ENCODE results near the gene ZSWIM4. TPM values are rescaled to one million over a fixed set of nuclear protein-coding genes. Genes with fewer than 3 reads are reported as not detected.
A peak's percentile ranks its signal among the peaks of the same experiment; 100 is the strongest.
"Not testable (repeated sequence)": the region's sequence is repeated elsewhere in the genome, so short reads cannot be mapped to it uniquely, and the experiment has no call there.

Gene ZSWIM4
- polyA plus RNA-seq, 1 donor (not counting 4 experiments of a cell fraction or from before 2014, with no cell fraction given), result 0.71 TPM

GRCh38 chr19:13852171-13852707, 57.0 kb downstream of the ZSWIM4 start:
- dilution Hi-C loops (cut with MboI; ENCODE audit: extremely low pct_ligation_motif_present, low sequenced_read_pairs); H3K27me3 ChIP-seq (ENCODE audit: control insufficient read depth, extremely low read depth, insufficient read depth, low read length); H4K20me1 ChIP-seq (ENCODE audit: control insufficient read depth, extremely low read depth, insufficient read depth, low read length); H3K36me3 ChIP-seq (ENCODE audit: control insufficient read depth in 2 of 2, extremely low read depth in 1 of 2, insufficient read depth in 2 of 2, low read length in 2 of 2); H2AFZ ChIP-seq (ENCODE audit: control insufficient read depth, low read length); FAIRE-seq; H3K9me3 ChIP-seq (ENCODE audit: control insufficient read depth, low read depth, low read length); H3K9me1 ChIP-seq (ENCODE audit: control insufficient read depth, extremely low read depth, insufficient read depth, low read length); H3K79me2 ChIP-seq (ENCODE audit: control insufficient read depth, insufficient read depth, low read length); H3K4me3 ChIP-seq (ENCODE audit: control insufficient read depth in 2 of 3, extremely low read depth in 1 of 3, insufficient read depth in 2 of 3, low read depth in 1 of 3, low read length in 3 of 3); DNase-seq (ENCODE audit: low read depth, low spot score): not testable (repeated sequence)
- peak overlapping the region; percentile 99 for H3K27ac ChIP-seq (ENCODE audit: control insufficient read depth, insufficient read depth, low read length)
- H3K9ac ChIP-seq (ENCODE audit: control insufficient read depth, extremely low read depth, insufficient read depth, low read length), result peak overlapping the region; percentile 54
- peak overlapping the region; percentile 32 for H3K4me2 ChIP-seq (ENCODE audit: control insufficient read depth, extremely low read depth, insufficient read depth, low read depth, low read length)
- H3K4me1 ChIP-seq (ENCODE audit: control insufficient read depth, extremely low read depth, insufficient read depth, low read length), result peaks cover 33% of the 10 kb centered on the region

DNA sequence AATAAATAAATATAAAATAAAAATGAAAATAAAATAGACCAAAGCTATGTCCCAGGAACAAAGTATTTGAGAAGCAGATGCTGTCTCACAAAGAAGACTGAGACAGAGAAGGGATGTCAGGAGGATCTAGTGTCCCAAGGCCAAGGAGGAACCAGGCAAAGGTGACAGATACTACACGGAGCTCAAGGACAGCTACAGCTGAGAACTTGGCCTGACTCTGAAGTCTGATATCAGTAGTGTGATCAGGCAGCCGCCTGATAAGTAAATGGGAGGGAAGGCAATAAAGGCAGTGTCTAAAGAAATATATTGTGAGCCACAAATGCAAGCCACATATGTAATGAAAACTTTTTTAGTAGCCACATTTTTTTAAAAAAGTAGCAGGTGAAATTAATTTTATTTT, 61.3 kb downstream of the ZSWIM4 start:
- H3K4me2 ChIP-seq (ENCODE audit: control insufficient read depth, extremely low read depth, insufficient read depth, low read depth, low read length), result no peak overlapping the region
- H3K9me3 ChIP-seq (ENCODE audit: control insufficient read depth, low read depth, low read length), result no peaks in the 10 kb centered on the region
- dilution Hi-C loops (cut with MboI; ENCODE audit: extremely low pct_ligation_motif_present, low sequenced_read_pairs), result no loop called here
- H3K79me2 ChIP-seq (ENCODE audit: control insufficient read depth, insufficient read depth, low read length), result no peaks in the 10 kb centered on the region
- FAIRE-seq, result no peak
- peak overlapping the region; percentile 8 for H2AFZ ChIP-seq (ENCODE audit: control insufficient read depth, low read length)
- no peak for DNase-seq (ENCODE audit: low read depth, low spot score)
- H3K4me1 ChIP-seq (ENCODE audit: control insufficient read depth, extremely low read depth, insufficient read depth, low read length), result peaks cover 25% of the 10 kb centered on the region
- no peak overlapping the region for H3K4me3 ChIP-seq (ENCODE audit: control insufficient read depth in 2 of 3, extremely low read depth in 1 of 3, insufficient read depth in 2 of 3, low read depth in 1 of 3, low read length in 3 of 3)
- no peak for TF ChIP-seq EZH2 (IDR thresholded peaks at IDR 0.05; ENCODE audit: low read length)
- no peak for TF ChIP-seq CTCF (optimal IDR thresholded peaks at IDR 0.05 in 1 of 3, IDR thresholded peaks at IDR 0.05 in 1 of 3, conservative IDR thresholded peaks at IDR 0.05 in 1 of 3; ENCODE audit: extremely low read depth in 1 of 3, insufficient read depth in 2 of 3, low read length in 3 of 3)
- H3K9me1 ChIP-seq (ENCODE audit: control insufficient read depth, extremely low read depth, insufficient read depth, low read length), result no peaks in the 10 kb centered on the region
- H3K36me3 ChIP-seq (ENCODE audit: control insufficient read depth in 2 of 2, extremely low read depth in 1 of 2, insufficient read depth in 2 of 2, low read length in 2 of 2), result no peaks in the 10 kb centered on the region
- H4K20me1 ChIP-seq (ENCODE audit: control insufficient read depth, extremely low read depth, insufficient read depth, low read length), result no peaks in the 10 kb centered on the region
- peak overlapping the region; percentile 13 for H3K9ac ChIP-seq (ENCODE audit: control insufficient read depth, extremely low read depth, insufficient read depth, low read length)
- no peaks in the 10 kb centered on the region for H3K27me3 ChIP-seq (ENCODE audit: control insufficient read depth, extremely low read depth, insufficient read depth, low read length)
- peak overlapping the region; percentile 40 for H3K27ac ChIP-seq (ENCODE audit: control insufficient read depth, insufficient read depth, low read length)

DNA sequence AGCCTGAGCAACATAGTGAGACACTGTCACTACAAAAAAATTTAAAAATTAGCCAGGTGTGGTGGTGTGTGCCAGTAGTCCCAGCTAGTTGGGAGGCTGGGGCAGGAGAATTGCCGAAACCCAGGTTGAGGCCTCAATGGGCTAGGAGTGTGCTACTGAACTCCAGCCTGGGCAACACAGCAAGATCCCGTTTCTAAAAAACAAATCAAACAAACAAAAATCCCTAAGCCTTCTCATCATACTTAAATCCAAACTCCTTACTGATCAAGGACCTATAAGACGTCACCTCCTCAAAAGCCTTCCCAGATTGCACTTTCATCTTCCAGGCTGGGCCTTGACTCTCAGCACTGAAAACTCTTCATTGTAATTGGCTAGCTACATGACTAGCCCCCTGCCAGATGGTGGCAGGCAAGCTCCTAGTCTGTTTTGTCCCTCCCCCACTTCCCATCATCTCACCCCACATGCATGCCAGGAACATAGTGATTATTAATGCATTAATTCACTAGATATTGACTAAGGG, 64.2 kb downstream of the ZSWIM4 start:
- peaks cover 18% of the 10 kb centered on the region for H3K4me1 ChIP-seq (ENCODE audit: control insufficient read depth, extremely low read depth, insufficient read depth, low read length)
- no peak overlapping the region for H3K9ac ChIP-seq (ENCODE audit: control insufficient read depth, extremely low read depth, insufficient read depth, low read length)
- no peaks in the 10 kb centered on the region for H3K36me3 ChIP-seq (ENCODE audit: control insufficient read depth in 2 of 2, extremely low read depth in 1 of 2, insufficient read depth in 2 of 2, low read length in 2 of 2)
- DNase-seq (ENCODE audit: low read depth, low spot score), result no peak
- FAIRE-seq, result no peak
- peak overlapping the region; percentile 71 for H3K27ac ChIP-seq (ENCODE audit: control insufficient read depth, insufficient read depth, low read length)
- no peaks in the 10 kb centered on the region for H4K20me1 ChIP-seq (ENCODE audit: control insufficient read depth, extremely low read depth, insufficient read depth, low read length)
- no peak overlapping the region for H3K4me2 ChIP-seq (ENCODE audit: control insufficient read depth, extremely low read depth, insufficient read depth, low read depth, low read length)
- no peaks in the 10 kb centered on the region for H3K9me1 ChIP-seq (ENCODE audit: control insufficient read depth, extremely low read depth, insufficient read depth, low read length)
- no peaks in the 10 kb centered on the region for H3K79me2 ChIP-seq (ENCODE audit: control insufficient read depth, insufficient read depth, low read length)
- no peak overlapping the region for H2AFZ ChIP-seq (ENCODE audit: control insufficient read depth, low read length)
- H3K27me3 ChIP-seq (ENCODE audit: control insufficient read depth, extremely low read depth, insufficient read depth, low read length), result peaks cover 5% of the 10 kb centered on the region
- no peaks in the 10 kb centered on the region for H3K9me3 ChIP-seq (ENCODE audit: control insufficient read depth, low read depth, low read length)
- TF ChIP-seq EZH2 (IDR thresholded peaks at IDR 0.05; ENCODE audit: low read length) (no peak), CTCF (optimal IDR thresholded peaks at IDR 0.05 in 1 of 3, IDR thresholded peaks at IDR 0.05 in 1 of 3, conservative IDR thresholded peaks at IDR 0.05 in 1 of 3; ENCODE audit: extremely low read depth in 1 of 3, insufficient read depth in 2 of 3, low read length in 3 of 3) (peak in 1 of 3 experiments; percentile 36)
- dilution Hi-C loops (cut with MboI; ENCODE audit: extremely low pct_ligation_motif_present, low sequenced_read_pairs), result no loop called here
- no peak overlapping the region for H3K4me3 ChIP-seq (ENCODE audit: control insufficient read depth in 2 of 3, extremely low read depth in 1 of 3, insufficient read depth in 2 of 3, low read depth in 1 of 3, low read length in 3 of 3)

All from keratinocyte (primary cell).